ENCODE measurements around the gene C17orf107. TPM values are rescaled to one million over a fixed set of nuclear protein-coding genes. Genes with fewer than 3 reads are reported as not detected.

Gene C17orf107
- total RNA-seq, 1 donor from 2014 or later: 1.1 TPM

DNA sequence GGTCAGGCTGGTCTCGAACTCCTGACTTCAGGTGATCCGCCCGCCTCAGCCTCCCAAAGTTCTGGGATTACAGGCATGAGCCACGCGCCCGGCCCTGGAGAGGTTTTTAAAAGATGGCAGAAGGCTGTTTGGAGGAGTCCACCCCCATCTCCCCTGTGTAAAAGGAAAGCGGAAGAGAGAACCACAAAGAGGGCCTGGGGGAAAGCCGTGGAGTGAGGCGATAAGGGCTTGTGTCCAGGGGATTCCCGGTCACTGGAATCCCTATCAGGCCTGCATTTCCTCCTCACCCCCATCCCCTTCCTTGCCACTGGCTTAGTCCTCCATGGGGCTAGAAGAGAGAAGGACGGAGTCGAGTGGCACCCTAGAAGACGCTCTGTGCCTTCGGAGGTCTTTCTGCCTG is 32.6 kb downstream of the C17orf107 start, which contains the start of gene GP1BA:
GP1BA (plus strand) TSS at position 315 of the 400 bp plus-strand sequence. CDS start 328 bp downstream, outside the sequence.
- no peaks in the 10 kb centered on the region for H3K79me2 ChIP-seq (ENCODE audit: low read depth)
- Mint-ChIP-seq H3K9me3 (no peaks in the 10 kb centered on the region), H3K4me3 (peak within 1 kb of the TSS; percentile 0), H3K36me3 (peaks cover 22% of the 10 kb centered on the region), H3K27me3 (ENCODE audit: insufficient read depth, low read depth) (peaks cover 6% of the 10 kb centered on the region), H3K4me1 (peaks cover 2% of the 10 kb centered on the region), H3K27ac (peak within 1 kb of the TSS; percentile 88)
- H2AFZ ChIP-seq (replicated peaks): no peak within 1 kb of the TSS
- peaks cover 3% of the 10 kb centered on the region for H3F3A ChIP-seq (ENCODE audit: low read depth)
- H4K20me1 ChIP-seq (ENCODE audit: low read depth): no peaks in the 10 kb centered on the region
- H3K4me1 ChIP-seq: no peaks in the 10 kb centered on the region
- no peaks in the 10 kb centered on the region for H3K36me3 ChIP-seq
- no peak for TF ChIP-seq EZH2phosphoT487 (IDR thresholded peaks at IDR 0.05)
- no peaks in the 10 kb centered on the region for H3K27me3 ChIP-seq
- H3K4me2 ChIP-seq: no peak within 1 kb of the TSS
- H3K9ac ChIP-seq: no peak within 1 kb of the TSS
- H3K9me3 ChIP-seq (ENCODE audit: low read depth): no peaks in the 10 kb centered on the region
- no peak within 1 kb of the TSS for H3K4me3 ChIP-seq
- no peak within 1 kb of the TSS for H3K27ac ChIP-seq
- DNase-seq (ENCODE audit: low spot score): no peak

DNA sequence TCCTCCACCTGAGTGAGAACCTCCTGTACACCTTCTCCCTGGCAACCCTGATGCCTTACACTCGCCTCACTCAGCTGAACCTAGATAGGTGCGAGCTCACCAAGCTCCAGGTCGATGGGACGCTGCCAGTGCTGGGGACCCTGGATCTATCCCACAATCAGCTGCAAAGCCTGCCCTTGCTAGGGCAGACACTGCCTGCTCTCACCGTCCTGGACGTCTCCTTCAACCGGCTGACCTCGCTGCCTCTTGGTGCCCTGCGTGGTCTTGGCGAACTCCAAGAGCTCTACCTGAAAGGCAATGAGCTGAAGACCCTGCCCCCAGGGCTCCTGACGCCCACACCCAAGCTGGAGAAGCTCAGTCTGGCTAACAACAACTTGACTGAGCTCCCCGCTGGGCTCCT is 33.4 kb downstream of the C17orf107 start:
- Mint-ChIP-seq H3K27ac (peak overlapping the region; percentile 69), H3K27me3 (ENCODE audit: insufficient read depth, low read depth) (peaks cover 6% of the 10 kb centered on the region), H3K36me3 (peaks cover 21% of the 10 kb centered on the region), H3K4me3 (no peak overlapping the region), H3K9me3 (no peaks in the 10 kb centered on the region), H3K4me1 (peaks cover 2% of the 10 kb centered on the region)
- Histone ChIP-seq H3K79me2 (ENCODE audit: low read depth) (peaks cover 6% of the 10 kb centered on the region), H2AFZ (replicated peaks) (no peak overlapping the region), H3K4me1 (no peaks in the 10 kb centered on the region), H4K20me1 (ENCODE audit: low read depth) (no peaks in the 10 kb centered on the region), H3K4me3 (no peak overlapping the region), H3K9me3 (ENCODE audit: low read depth) (no peaks in the 10 kb centered on the region), H3K9ac (no peak overlapping the region), H3K27me3 (no peaks in the 10 kb centered on the region), H3K36me3 (no peaks in the 10 kb centered on the region), H3K27ac (no peak overlapping the region), H3K4me2 (no peak overlapping the region), H3F3A (ENCODE audit: low read depth) (peaks cover 3% of the 10 kb centered on the region)
- TF ChIP-seq EZH2phosphoT487 (IDR thresholded peaks at IDR 0.05): no peak
- TF ChIP-seq, protein P1, sequence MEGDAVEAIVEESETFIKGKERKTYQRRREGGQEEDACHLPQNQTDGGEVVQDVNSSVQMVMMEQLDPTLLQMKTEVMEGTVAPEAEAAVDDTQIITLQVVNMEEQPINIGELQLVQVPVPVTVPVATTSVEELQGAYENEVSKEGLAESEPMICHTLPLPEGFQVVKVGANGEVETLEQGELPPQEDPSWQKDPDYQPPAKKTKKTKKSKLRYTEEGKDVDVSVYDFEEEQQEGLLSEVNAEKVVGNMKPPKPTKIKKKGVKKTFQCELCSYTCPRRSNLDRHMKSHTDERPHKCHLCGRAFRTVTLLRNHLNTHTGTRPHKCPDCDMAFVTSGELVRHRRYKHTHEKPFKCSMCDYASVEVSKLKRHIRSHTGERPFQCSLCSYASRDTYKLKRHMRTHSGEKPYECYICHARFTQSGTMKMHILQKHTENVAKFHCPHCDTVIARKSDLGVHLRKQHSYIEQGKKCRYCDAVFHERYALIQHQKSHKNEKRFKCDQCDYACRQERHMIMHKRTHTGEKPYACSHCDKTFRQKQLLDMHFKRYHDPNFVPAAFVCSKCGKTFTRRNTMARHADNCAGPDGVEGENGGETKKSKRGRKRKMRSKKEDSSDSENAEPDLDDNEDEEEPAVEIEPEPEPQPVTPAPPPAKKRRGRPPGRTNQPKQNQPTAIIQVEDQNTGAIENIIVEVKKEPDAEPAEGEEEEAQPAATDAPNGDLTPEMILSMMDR (IDR thresholded peaks at IDR 0.05): no peak
- no peak for TF ChIP-seq EZH2 (IDR thresholded peaks at IDR 0.05)
- DNase-seq (ENCODE audit: low spot score): no peak

DNA sequence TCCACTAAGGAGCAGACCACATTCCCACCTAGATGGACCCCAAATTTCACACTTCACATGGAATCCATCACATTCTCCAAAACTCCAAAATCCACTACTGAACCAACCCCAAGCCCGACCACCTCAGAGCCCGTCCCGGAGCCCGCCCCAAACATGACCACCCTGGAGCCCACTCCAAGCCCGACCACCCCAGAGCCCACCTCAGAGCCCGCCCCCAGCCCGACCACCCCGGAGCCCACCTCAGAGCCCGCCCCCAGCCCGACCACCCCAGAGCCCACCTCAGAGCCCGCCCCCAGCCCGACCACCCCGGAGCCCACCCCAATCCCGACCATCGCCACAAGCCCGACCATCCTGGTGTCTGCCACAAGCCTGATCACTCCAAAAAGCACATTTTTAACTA is 34.3 kb downstream of the C17orf107 start:
- Histone ChIP-seq H3K27ac (no peak overlapping the region), H3K4me2 (no peak overlapping the region), H3K4me1 (peaks cover 3% of the 10 kb centered on the region), H3K27me3 (no peaks in the 10 kb centered on the region), H2AFZ (replicated peaks) (no peak overlapping the region), H4K20me1 (ENCODE audit: low read depth) (no peaks in the 10 kb centered on the region), H3K79me2 (ENCODE audit: low read depth) (peaks cover 15% of the 10 kb centered on the region), H3F3A (ENCODE audit: low read depth) (peaks cover 3% of the 10 kb centered on the region), H3K9ac (no peak overlapping the region), H3K9me3 (ENCODE audit: low read depth) (no peaks in the 10 kb centered on the region), H3K4me3 (no peak overlapping the region), H3K36me3 (no peaks in the 10 kb centered on the region)
- no peak for TF ChIP-seq EZH2phosphoT487 (IDR thresholded peaks at IDR 0.05)
- TF ChIP-seq, protein P1 (IDR thresholded peaks at IDR 0.05): no peak
- no peak for TF ChIP-seq EZH2 (IDR thresholded peaks at IDR 0.05)
- Mint-ChIP-seq H3K4me1 (peaks cover 7% of the 10 kb centered on the region), H3K4me3 (no peak overlapping the region), H3K27me3 (ENCODE audit: insufficient read depth, low read depth) (peaks cover 6% of the 10 kb centered on the region), H3K36me3 (peaks cover 23% of the 10 kb centered on the region), H3K27ac (no peak overlapping the region), H3K9me3 (no peaks in the 10 kb centered on the region)
- no peak for DNase-seq (ENCODE audit: low spot score)

DNA sequence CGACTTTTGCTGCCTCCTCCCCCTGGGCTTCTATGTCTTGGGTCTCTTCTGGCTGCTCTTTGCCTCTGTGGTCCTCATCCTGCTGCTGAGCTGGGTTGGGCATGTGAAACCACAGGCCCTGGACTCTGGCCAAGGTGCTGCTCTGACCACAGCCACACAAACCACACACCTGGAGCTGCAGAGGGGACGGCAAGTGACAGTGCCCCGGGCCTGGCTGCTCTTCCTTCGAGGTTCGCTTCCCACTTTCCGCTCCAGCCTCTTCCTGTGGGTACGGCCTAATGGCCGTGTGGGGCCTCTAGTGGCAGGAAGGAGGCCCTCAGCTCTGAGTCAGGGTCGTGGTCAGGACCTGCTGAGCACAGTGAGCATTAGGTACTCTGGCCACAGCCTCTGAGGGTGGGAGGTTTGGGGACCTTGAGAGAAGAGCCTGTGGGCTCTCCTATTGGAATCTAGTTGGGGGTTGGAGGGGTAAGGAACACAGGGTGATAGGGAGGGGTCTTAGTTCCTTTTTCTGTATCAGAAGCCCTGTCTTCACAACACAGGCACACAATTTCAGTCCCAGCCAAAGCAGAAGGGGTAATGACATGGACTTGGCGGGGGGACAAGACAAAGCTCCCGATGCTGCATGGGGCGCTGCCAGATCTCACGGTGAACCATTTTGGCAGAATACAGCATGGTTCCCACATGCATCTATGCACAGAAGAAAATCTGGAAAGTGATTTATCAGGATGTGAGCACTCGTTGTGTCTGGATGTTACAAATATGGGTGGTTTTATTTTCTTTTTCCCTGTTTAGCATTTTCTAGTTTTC is 35.0 kb downstream of the C17orf107 start:
- Histone ChIP-seq H4K20me1 (ENCODE audit: low read depth) (peaks cover 6% of the 10 kb centered on the region), H3K27me3 (no peaks in the 10 kb centered on the region), H3K9ac (no peak overlapping the region), H3K27ac (no peak overlapping the region), H2AFZ (replicated peaks) (no peak overlapping the region), H3K4me2 (no peak overlapping the region), H3K36me3 (no peaks in the 10 kb centered on the region), H3K9me3 (ENCODE audit: low read depth) (no peaks in the 10 kb centered on the region), H3K4me3 (no peak overlapping the region), H3K4me1 (peaks cover 8% of the 10 kb centered on the region), H3F3A (ENCODE audit: low read depth) (peaks cover 8% of the 10 kb centered on the region), H3K79me2 (ENCODE audit: low read depth) (peaks cover 22% of the 10 kb centered on the region)
- no peak for DNase-seq (ENCODE audit: low spot score)
- Mint-ChIP-seq H3K4me3 (peak overlapping the region; percentile 39), H3K36me3 (peaks cover 20% of the 10 kb centered on the region), H3K4me1 (peaks cover 12% of the 10 kb centered on the region), H3K27me3 (ENCODE audit: insufficient read depth, low read depth) (peaks cover 6% of the 10 kb centered on the region), H3K9me3 (no peaks in the 10 kb centered on the region), H3K27ac (peak overlapping the region; percentile 33)
- TF ChIP-seq, protein P1 (IDR thresholded peaks at IDR 0.05): peak; percentile 24
- TF ChIP-seq EZH2 (IDR thresholded peaks at IDR 0.05) (no peak), EZH2phosphoT487 (IDR thresholded peaks at IDR 0.05) (no peak)
